BLaER1 treated with 17β-estradiol and CSF1 and Interleukin-3, amounts not matched to agents 10 nM and 100 nM (cell line): ENCODE measurements around the gene FOXC2.
"Not testable (repeated sequence)": the region's sequence is repeated elsewhere in the genome, so short reads cannot be mapped to it uniquely, and the experiment has no call there.

Experiments
- H3K27ac ChIP-seq, 11 experiments: shearing (Covaris generic); formaldehyde crosslinking; 2 replicates each; pipeline ENCODE4 v1.8.1; 2022
- H3K27me3 ChIP-seq, 11 experiments: shearing (Covaris generic); formaldehyde crosslinking; 2 replicates each; pipeline ENCODE4 v1.8.1; 2022
- H3K36me3 ChIP-seq, 11 experiments: shearing (Covaris generic); formaldehyde crosslinking; 2 replicates each; pipeline ENCODE4 v1.8.1; 2022
- H3K4me1 ChIP-seq, 10 experiments: shearing (Covaris generic); formaldehyde crosslinking; 2 replicates each; pipeline ENCODE4 v1.8.1; 2022
- H3K4me2 ChIP-seq, 11 experiments: shearing (Covaris generic); formaldehyde crosslinking; 2 replicates each; pipeline ENCODE4 v1.8.1; 2022
- H3K4me3 ChIP-seq, 10 experiments: shearing (Covaris generic); formaldehyde crosslinking; 2 replicates each; pipeline ENCODE4 v1.8.1; 2022
- H3K9ac ChIP-seq, 11 experiments: shearing (Covaris generic); formaldehyde crosslinking; 2 replicates each; pipeline ENCODE4 v1.8.1; 2022
- H3K9me3 ChIP-seq, 11 experiments: shearing (Covaris generic); formaldehyde crosslinking; replicated peaks in 1 of 11; 2 replicates each; pipeline ENCODE4 v1.8.1; 2022
- H4K20me1 ChIP-seq, 11 experiments: shearing (Covaris generic); formaldehyde crosslinking; 2 replicates each; pipeline ENCODE4 v1.8.1; 2022
- Cebpa-rat ChIP-seq, 11 experiments: shearing (Covaris generic); IDR thresholded peaks; 2 replicates each; pipeline ENCODE4 v1.8.1; 2022

FOXC2 gene

DNA sequence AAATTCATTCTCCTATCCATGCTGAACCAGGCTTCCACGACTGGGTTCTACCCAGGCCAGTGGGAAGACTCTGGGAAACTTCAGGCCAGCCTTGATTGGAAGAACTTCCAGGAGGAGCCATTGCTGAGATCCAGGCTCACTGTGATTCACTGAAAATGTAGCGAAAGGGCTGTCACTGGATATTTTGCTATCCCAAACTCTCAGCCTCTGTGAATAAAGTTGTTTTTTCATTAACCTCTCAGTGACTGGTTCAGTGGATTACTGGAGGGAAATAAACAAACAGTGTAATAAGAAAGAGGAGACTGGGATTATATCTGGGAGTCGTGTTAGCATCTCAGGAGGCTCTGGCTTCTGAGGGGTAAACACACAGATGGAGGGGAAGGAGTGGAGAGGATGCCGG, 14.8 kb downstream of the FOXC2 start:
- Histone ChIP-seq H4K20me1 (peaks cover 0 to 13% (median 0%) of the 10 kb centered on the region in 11 experiments; a peak in 3 of 22 replicates), H3K27me3 (peaks cover 45 to 57% (median 52%) of the 10 kb centered on the region in 11 experiments), H3K4me1 (peaks cover under 1 to 21% (median 13%) of the 10 kb centered on the region in 10 experiments; a peak in 13 of 20 replicates), H3K4me2 (no peak overlapping the region), H3K9ac (no peak overlapping the region), H3K27ac (no peak overlapping the region), H3K36me3 (no peaks in the 10 kb centered on the region), H3K9me3 (peaks cover 0 to 12% (median 3%) of the 10 kb centered on the region in 11 experiments; a peak in 4 of 22 replicates), H3K4me3 (no peak overlapping the region)
- TF ChIP-seq Cebpa-rat (IDR thresholded peaks at IDR 0.05): no peak

- no peak overlapping the region for H3K4me3 ChIP-seq
- peaks cover 18 to 29% (median 24%) of the 10 kb centered on the region in 11 experiments for H3K27me3 ChIP-seq
- no peaks in the 10 kb centered on the region for H3K36me3 ChIP-seq
- H4K20me1 ChIP-seq: 0 out of 22 replicates have a peak, but pooled peaks cover 0 to 4% (median 0%) of the 10 kb centered on the region in 11 experiments
- H3K4me1 ChIP-seq: no peaks in the 10 kb centered on the region
- H3K9ac ChIP-seq: no peak overlapping the region
- H3K27ac ChIP-seq: no peak overlapping the region
- H3K9me3 ChIP-seq: peaks cover 0 to 3% (median 0%) of the 10 kb centered on the region in 11 experiments; a peak in 3 of 22 replicates
- TF ChIP-seq Cebpa-rat (IDR thresholded peaks at IDR 0.05): no peak
- H3K4me2 ChIP-seq: no peak overlapping the region
These were observed 17.5 kb downstream of the FOXC2 start for GRCh38 chr16:86584071-86584685.

GRCh38 chr16:86584726-86585721, 18.4 kb downstream of the FOXC2 start:
- Histone ChIP-seq H3K9ac (no peak overlapping the region), H3K4me2 (no peak overlapping the region), H3K4me3 (no peak overlapping the region), H3K27ac (no peak overlapping the region), H4K20me1 (no peaks in the 10 kb centered on the region), H3K27me3 (peaks cover 10 to 21% (median 16%) of the 10 kb centered on the region in 11 experiments), H3K9me3 (no peaks in the 10 kb centered on the region), H3K4me1 (no peaks in the 10 kb centered on the region), H3K36me3 (no peaks in the 10 kb centered on the region)
- no peak for TF ChIP-seq Cebpa-rat (IDR thresholded peaks at IDR 0.05)

DNA sequence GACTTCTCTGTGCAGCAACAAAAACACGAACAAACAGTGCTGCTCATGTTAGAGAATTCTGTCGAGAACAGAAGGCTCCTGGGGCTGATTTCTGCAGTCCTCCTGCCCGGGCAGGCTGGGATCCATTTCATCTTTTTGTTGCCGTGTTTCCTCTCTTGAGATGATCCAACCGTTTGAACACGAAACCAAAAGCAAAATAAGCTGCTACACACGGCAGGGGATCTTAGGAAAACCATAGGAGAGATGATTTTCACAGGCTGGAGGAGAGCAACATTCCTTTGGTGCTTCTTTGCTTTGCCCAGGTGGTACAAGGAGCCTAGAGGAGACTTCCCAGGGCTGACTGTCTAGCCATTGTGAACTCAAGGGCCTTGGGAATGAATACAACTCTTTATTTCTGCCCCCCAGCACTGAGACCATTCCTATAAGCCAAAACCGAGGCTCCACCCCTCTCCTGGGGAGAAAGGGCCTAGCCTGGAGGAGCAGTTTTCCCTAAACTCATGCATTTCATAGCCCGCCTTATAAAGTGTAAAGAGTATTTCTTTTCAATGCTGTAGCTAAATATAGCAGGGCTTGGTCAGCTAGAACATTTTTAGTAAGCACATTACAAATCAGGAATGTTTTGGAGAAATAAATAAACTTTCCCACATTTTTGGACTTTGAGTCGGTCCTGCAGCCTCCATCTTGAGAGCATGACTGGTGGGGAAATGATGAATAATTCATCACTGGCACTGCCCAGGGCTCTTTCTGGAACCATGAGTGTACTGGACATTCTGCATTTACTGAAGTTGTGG, 19.4 kb downstream of the FOXC2 start:
- Histone ChIP-seq H3K9me3 (no peaks in the 10 kb centered on the region), H3K27ac (no peak overlapping the region), H3K4me3 (no peak overlapping the region), H3K4me1 (no peaks in the 10 kb centered on the region), H3K9ac (no peak overlapping the region), H4K20me1 (no peaks in the 10 kb centered on the region), H3K4me2 (no peak overlapping the region), H3K36me3 (no peaks in the 10 kb centered on the region), H3K27me3 (peaks cover 1 to 11% (median 6%) of the 10 kb centered on the region in 11 experiments; a peak in 18 of 22 replicates)
- no peak for TF ChIP-seq Cebpa-rat (IDR thresholded peaks at IDR 0.05)

DNA sequence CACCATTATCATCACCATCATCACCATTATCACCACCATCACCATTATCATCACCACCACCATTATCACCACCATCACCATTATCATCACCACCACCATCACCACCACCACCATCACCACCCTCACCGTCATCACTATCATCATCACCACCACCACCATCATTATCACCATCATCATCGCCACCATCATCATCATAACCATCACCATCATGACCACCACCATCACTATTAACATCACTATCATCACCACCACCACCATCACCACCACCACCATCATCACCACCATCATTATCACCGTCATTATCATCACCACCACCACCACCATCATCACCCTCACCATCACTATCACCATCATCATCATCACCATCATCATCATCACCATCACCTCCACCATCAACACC, 20.9 kb downstream of the FOXC2 start:
- Histone ChIP-seq H3K36me3 (no peaks in the 10 kb centered on the region), H3K4me2 (no peak overlapping the region), H3K4me1 (peaks cover 0 to under 1% (median 0%) of the 10 kb centered on the region in 10 experiments; a peak in 3 of 20 replicates), H3K27ac (no peak overlapping the region), H4K20me1 (no peaks in the 10 kb centered on the region), H3K9ac (no peak overlapping the region), H3K9me3 (no peaks in the 10 kb centered on the region), H3K27me3 (no peaks in the 10 kb centered on the region; a peak in 1 of 22 replicates), H3K4me3 (no peak overlapping the region)
- TF ChIP-seq Cebpa-rat (IDR thresholded peaks at IDR 0.05): no peak

- not testable (repeated sequence) for H3K4me2 ChIP-seq, H4K20me1 ChIP-seq, H3K27me3 ChIP-seq, H3K27ac ChIP-seq, H3K9me3 ChIP-seq, H3K9ac ChIP-seq, H3K4me1 ChIP-seq, H3K36me3 ChIP-seq, H3K4me3 ChIP-seq
These were observed 21.3 kb downstream of the FOXC2 start for GRCh38 chr16:86587955-86588354.

- Histone ChIP-seq H3K4me3 (no peak overlapping the region), H3K27ac (no peak overlapping the region), H3K4me2 (no peak overlapping the region), H3K27me3 (no peaks in the 10 kb centered on the region), H3K4me1 (peaks cover 7 to 16% (median 12%) of the 10 kb centered on the region in 10 experiments; a peak in 17 of 20 replicates), H3K9me3 (no peaks in the 10 kb centered on the region), H3K36me3 (no peaks in the 10 kb centered on the region), H3K9ac (no peak overlapping the region), H4K20me1 (no peaks in the 10 kb centered on the region)
- TF ChIP-seq Cebpa-rat (IDR thresholded peaks at IDR 0.05): no peak
These were observed 24.0 kb downstream of the FOXC2 start for GRCh38 chr16:86590501-86591144.

DNA sequence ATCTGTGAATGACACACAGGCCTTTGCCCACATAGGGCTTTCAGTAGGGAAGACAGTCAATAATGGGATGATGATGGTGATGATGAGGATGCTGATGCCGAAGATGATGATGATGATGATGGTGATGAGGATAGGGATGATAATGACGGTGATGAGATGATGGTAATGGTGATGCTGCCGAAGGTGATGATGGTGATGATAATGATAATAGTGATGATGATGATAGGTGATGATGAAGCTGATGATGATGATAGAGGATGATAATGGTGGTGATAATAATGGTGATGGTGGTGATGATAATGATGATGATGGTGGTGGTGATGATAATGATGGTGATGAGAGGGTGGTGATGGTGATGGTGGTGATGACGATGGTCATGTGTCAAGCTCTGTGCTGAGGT, 24.6 kb downstream of the FOXC2 start:
- Histone ChIP-seq H3K27ac (no peak overlapping the region), H4K20me1 (no peaks in the 10 kb centered on the region), H3K9ac (no peak overlapping the region), H3K4me1 (peaks cover 7 to 16% (median 12%) of the 10 kb centered on the region in 10 experiments; a peak in 17 of 20 replicates), H3K36me3 (no peaks in the 10 kb centered on the region), H3K4me3 (no peak overlapping the region), H3K27me3 (no peaks in the 10 kb centered on the region), H3K9me3 (no peaks in the 10 kb centered on the region), H3K4me2 (no peak overlapping the region)
- TF ChIP-seq Cebpa-rat (IDR thresholded peaks at IDR 0.05): no peak
